GM18873 (cell line): ENCODE data around the gene PLCB1.

Source experiments
- ATAC-seq: cut with Tn5 transposase; IDR thresholded peaks from one replicate; pipeline ENCODE4 v1.9.1; 2021; ENCODE audit warnings: mild to moderate bottlenecking, moderate library complexity, moderate number of reproducible peaks; ENCODE audit not compliant: unreplicated experiment, low FRiP score

PLCB1 gene

GRCh38 chr20:8234580-8234979, 102.5 kb downstream of the PLCB1 start:
- ATAC-seq, result no peak

GRCh38 chr20:8242066-8242465, 110.0 kb downstream of the PLCB1 start:
- no peak for ATAC-seq

GRCh38 chr20:8242827-8243724, 111.0 kb downstream of the PLCB1 start:
- no peak for ATAC-seq

- ATAC-seq, result no peak
Observed at GRCh38 chr20:8244637-8245036, 112.6 kb downstream of the PLCB1 start.

DNA sequence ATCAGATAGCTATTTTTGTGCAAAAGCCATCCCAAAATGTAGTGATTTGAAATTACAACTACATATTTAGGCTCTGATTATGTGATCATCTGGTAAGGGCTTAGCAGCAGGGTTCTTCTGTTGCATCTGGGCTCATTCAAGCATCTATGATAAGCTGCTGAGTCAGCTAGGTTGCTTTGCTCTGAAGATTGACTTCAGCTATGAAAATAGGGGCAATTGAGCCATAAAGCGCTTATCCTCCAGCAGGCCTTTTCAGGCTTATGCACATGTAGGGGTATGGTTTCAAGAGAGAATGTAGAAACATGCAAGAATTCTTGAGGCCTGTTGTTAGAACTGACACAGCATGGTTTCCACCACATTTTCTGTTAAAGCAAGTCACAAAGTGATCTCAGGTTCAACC, 114.1 kb downstream of the PLCB1 start:
- ATAC-seq, result no peak

DNA sequence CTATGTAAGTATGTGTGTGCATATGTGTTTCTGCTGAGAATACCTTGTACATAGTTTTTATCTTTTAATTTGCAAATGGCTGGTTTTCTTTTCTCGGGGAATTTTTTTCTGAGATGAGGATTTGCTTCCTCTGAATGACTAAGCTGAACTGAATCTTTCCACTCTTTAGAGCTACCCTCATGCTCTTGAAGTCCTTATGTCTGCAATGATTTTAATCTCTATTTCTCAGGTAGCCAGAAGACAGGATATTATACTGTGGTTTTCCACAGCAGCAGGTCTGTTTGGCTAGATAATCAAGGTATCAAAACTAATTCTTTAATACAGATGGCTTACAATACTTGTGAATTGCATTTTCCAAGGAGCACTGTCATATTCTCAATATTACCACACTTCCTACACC, 114.7 kb downstream of the PLCB1 start:
- ATAC-seq, result no peak

- ATAC-seq, result no peak
Observed at GRCh38 chr20:8248051-8248450, 116.0 kb downstream of the PLCB1 start.

DNA sequence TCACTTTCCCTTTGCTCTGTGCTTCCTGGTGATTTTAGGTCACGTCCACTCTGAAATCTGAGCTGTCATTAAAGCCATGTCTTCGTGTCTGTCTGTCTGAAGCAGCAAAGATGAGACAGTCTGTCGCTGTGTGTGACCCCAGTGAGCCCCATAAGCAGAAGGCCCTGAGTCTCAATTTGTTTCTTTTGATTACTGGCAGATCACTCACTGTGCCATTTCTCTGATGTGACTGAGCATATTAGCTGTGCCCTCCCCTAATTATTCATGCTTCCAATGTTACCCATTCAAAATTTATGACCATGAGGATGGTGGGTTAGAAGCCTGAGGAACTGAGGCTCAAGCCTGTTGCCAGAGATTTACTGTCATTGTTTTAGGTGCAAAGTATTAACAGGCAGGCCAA, 117.6 kb downstream of the PLCB1 start:
- no peak for ATAC-seq

GRCh38 chr20:8250539-8251200, 118.6 kb downstream of the PLCB1 start:
- ATAC-seq, result no peak

GRCh38 chr20:8251201-8251575, 119.1 kb downstream of the PLCB1 start:
- ATAC-seq, result no peak

GRCh38 chr20:8254911-8255582, 123.0 kb downstream of the PLCB1 start:
- ATAC-seq, result no peak

DNA sequence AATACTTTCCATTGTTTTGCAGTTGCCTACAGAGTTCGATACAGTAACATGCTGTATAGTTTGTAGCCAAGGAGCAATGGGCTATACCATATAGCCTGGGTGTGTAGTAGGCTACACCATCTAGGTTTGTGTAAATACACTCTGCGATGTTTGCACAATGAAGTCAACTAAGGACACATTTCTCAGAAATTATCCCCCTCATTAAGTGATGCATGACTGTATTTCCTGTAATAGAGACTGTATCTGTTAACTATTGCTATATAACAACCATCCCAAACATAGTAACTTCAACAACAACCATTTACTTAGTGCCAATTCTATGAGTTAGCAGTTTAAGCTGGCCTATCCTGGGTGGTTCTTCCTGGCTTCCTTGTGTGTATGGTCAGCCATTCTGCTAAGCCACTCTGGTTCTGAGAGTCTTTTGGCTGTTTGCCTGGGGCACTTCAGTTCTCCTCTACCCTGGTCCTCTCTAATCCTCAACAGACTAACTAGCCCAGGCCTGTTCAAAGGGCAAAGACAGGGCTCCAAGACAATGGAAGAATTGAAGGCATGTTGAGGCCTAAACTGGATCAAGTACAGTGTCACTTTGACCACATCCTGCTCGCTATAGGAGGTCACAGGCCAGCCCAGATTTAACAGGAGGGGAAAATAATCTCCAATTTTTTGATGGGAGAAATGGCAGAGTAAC, 124.0 kb downstream of the PLCB1 start:
- ATAC-seq, result no peak

DNA sequence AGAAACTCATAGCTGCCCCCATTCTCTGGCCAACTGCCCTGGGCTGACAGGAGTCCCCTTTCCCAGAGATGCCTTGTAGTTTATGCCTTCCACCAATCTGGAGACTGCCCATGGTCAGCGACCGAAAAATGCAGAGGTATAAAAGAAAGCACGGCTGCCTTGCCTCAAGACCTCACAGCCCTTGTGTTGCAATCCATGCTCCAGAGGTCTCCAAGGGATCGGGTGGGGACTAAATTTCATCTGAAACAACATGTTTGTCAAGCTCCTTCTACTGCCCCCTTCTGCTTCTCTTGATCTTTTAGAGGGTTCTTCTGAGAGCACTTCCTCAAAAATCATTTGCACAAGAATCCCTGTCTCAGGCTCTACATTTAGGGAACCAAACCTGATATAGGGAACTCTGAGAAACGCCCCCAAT, 128.8 kb downstream of the PLCB1 start:
- no peak for ATAC-seq

DNA sequence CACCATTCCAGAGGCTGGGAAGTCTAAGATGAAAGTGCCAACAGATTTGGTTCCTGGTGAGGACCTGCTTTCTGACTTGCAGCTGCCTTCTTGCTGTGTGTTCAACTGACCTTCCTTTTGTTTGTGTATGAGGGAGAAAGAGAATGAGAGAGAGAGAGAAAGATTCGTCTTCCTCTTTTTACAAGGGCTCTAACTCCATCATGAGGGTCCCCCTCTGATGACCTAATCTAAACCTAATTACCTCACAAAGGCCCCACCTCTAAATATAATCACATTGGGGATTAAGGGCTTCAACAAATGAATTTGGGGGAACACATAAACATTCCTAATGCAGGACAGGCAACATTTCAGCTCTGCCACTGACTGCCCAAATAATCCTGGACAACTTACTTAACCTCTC, 130.7 kb downstream of the PLCB1 start:
- no peak for ATAC-seq

- no peak for ATAC-seq
Observed at GRCh38 chr20:8265588-8265987, 133.5 kb downstream of the PLCB1 start.

DNA sequence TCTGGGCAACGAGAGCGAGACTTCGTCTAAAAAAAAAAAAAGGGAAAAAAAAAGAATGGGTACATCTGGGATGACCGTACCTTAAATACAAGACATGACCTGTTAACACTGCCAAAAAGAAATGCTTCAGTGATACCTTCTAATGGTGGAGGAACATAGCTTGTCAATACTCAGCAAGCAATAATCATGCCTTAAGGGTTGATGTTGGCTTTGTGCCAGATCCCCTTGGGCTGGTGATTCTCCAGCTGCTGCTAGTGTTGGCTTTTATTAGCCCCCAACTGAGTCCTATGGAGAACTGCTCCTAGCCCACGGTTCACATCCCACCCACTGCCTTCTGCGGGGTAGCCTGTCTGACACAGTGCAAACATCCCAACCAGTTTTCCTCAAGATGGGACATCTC, 134.9 kb downstream of the PLCB1 start:
- no peak for ATAC-seq

- ATAC-seq, result no peak
Observed at GRCh38 chr20:8271727-8272126, 139.7 kb downstream of the PLCB1 start.

- no peak for ATAC-seq
Observed at GRCh38 chr20:8272766-8273165, 140.7 kb downstream of the PLCB1 start.

DNA sequence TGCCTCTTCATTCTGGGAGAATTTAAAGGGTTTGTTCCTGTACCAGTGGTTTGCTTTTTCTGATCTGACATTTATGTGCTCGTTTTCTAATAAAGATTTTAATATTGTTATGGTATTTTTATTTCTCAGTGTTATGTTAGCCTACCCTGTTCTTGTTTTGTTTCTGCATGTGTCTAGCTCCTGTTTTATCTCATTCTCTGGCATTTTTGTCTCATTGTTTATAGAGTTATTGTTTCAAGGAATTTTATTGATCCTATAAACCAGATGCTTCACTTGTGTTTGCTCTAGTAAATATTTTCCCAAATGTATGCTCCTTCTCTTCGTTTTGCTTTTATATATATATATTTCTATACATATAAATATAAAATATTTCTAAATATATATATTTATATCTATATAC, 152.8 kb downstream of the PLCB1 start:
- ATAC-seq, result no peak

DNA sequence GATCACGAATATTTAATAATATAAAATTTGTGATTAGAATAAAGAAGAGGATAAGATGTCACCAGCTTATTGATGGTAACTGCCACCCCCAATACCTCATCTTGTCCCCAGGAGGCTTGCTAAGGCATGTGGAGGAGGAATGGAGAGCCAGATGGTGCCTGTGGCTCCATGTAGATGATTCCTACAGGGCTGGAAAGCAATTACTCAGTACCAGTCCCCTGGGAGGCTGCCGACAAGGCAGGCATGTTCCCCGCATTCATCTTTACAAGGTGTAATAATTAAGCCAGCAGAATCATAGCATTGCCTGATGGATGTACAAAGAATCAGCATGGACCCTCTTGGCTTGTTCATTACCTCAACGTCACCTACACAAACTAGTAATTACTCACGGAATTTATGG, 155.3 kb downstream of the PLCB1 start:
- ATAC-seq, result no peak

GRCh38 chr20:8291200-8291599, 159.1 kb downstream of the PLCB1 start:
- no peak for ATAC-seq
